Activated CD4-positive, alpha-beta memory T cell treated with anti-CD3 and anti-CD28 coated beads for 36 hours (primary cell): Measurements from ENCODE around the gene TSPAN7. TPM values are rescaled to one million over a fixed set of nuclear protein-coding genes. Genes with fewer than 3 reads are reported as not detected.

Experiments used
- CTCF ChIA-PET: fragments of 350-600 bp; sonication (Branson Sonifier 250); formaldehyde crosslinking; loops from one replicate; lab custom pipeline; 2021; ENCODE audit warnings: antibody characterized with exemption, inconsistent platforms; lab: Charles Lee
- POLR2A ChIA-PET: fragments of 350-600 bp; sonication (Branson Sonifier 250); formaldehyde crosslinking; loops from one replicate; lab custom pipeline; 2021; ENCODE audit warnings: antibody characterized with exemption; lab: Charles Lee
- DNase-seq: peaks from one replicate; pipeline ENCODE4 v3.0.0-alpha.2; 2020
- H3K27ac Mint-ChIP-seq: one replicate; pipeline ENCODE4 v1.8.0; 2021; ENCODE audit warnings: mixed read lengths
- H3K27me3 Mint-ChIP-seq: one replicate; pipeline ENCODE4 v1.8.0; 2021; ENCODE audit warnings: mixed read lengths
- H3K36me3 Mint-ChIP-seq: one replicate; pipeline ENCODE4 v1.8.0; 2021; ENCODE audit warnings: mixed read lengths
- H3K4me1 Mint-ChIP-seq: one replicate; pipeline ENCODE4 v1.8.0; 2021; ENCODE audit warnings: low read depth, mixed read lengths
- H3K4me3 Mint-ChIP-seq: one replicate; pipeline ENCODE4 v1.8.0; 2021; ENCODE audit warnings: mild to moderate bottlenecking, mixed read lengths
- H3K9me3 Mint-ChIP-seq: one replicate; pipeline ENCODE4 v1.8.0; 2021; ENCODE audit warnings: mixed read lengths
- intact Hi-C: fragments of 100-400 bp; cut with micrococcal nuclease; formaldehyde crosslinking; loops from one replicate; pipeline ENCODE4 v1.15.1; 2023
- total RNA-seq, 2 experiments: library from RNA; stranded (reverse); gene quantifications; one replicate each; pipeline ENCODE4 v1.2.3, GENCODE V29; 2021

The TSPAN7 gene
- total RNA-seq, 2 experiments from 2014 or later: 0.69 to 0.73 TPM

- no peaks in the 10 kb centered on the region for H3K27me3 Mint-ChIP-seq
- no peak overlapping the region for H3K4me3 Mint-ChIP-seq
- DNase-seq: no peak
- H3K36me3 Mint-ChIP-seq: no peaks in the 10 kb centered on the region
- no peaks in the 10 kb centered on the region for H3K9me3 Mint-ChIP-seq
- peaks cover 2% of the 10 kb centered on the region for H3K4me1 Mint-ChIP-seq
- POLR2A ChIA-PET: no interaction called here
- H3K27ac Mint-ChIP-seq: no peak overlapping the region
- intact Hi-C loops: no loop called here
- CTCF ChIA-PET: interaction anchor here (0.7 to 1.2 kb wide), 2 partner anchors 18 to 140 kb away, joined by 3 read pairs; no protein-coding TSS in a partner anchor
Observed at GRCh38 chrX:38628587-38628986, 67.2 kb downstream of the TSPAN7 start.

- peaks cover 2% of the 10 kb centered on the region for H3K4me1 Mint-ChIP-seq
- no peak for DNase-seq
- POLR2A ChIA-PET: no interaction called here
- no peaks in the 10 kb centered on the region for H3K9me3 Mint-ChIP-seq
- no peaks in the 10 kb centered on the region for H3K36me3 Mint-ChIP-seq
- H3K4me3 Mint-ChIP-seq: no peak overlapping the region
- H3K27me3 Mint-ChIP-seq: no peaks in the 10 kb centered on the region
- H3K27ac Mint-ChIP-seq: no peak overlapping the region
- intact Hi-C loops: no loop called here
- CTCF ChIA-PET: no interaction called here
Observed at GRCh38 chrX:38632516-38632915, 71.2 kb downstream of the TSPAN7 start.

DNA sequence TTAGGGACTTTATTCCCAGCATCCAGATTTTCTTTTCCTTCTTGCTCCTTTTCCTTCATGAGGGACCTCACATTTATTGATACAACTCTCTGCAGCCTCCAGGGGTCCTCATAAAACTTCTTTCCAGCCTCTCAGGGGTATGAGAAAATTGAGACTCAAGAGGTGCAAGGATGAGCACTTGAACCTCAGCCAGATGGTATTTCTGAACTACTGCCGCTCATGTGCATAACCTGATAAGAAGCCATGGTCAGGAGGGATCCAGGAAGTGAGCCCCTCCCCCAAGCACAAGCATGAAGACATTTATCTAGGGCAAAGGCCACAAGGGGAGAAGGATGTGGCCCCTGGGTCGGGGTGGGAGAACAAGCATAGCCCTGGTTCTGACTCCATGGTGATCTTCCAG is 73.3 kb downstream of the TSPAN7 start:
- H3K9me3 Mint-ChIP-seq: no peaks in the 10 kb centered on the region
- CTCF ChIA-PET: no interaction called here
- intact Hi-C loops: no loop called here
- peaks cover 2% of the 10 kb centered on the region for H3K4me1 Mint-ChIP-seq
- no peak overlapping the region for H3K27ac Mint-ChIP-seq
- no peak for DNase-seq
- no peaks in the 10 kb centered on the region for H3K27me3 Mint-ChIP-seq
- POLR2A ChIA-PET: no interaction called here
- no peak overlapping the region for H3K4me3 Mint-ChIP-seq
- no peaks in the 10 kb centered on the region for H3K36me3 Mint-ChIP-seq

DNA sequence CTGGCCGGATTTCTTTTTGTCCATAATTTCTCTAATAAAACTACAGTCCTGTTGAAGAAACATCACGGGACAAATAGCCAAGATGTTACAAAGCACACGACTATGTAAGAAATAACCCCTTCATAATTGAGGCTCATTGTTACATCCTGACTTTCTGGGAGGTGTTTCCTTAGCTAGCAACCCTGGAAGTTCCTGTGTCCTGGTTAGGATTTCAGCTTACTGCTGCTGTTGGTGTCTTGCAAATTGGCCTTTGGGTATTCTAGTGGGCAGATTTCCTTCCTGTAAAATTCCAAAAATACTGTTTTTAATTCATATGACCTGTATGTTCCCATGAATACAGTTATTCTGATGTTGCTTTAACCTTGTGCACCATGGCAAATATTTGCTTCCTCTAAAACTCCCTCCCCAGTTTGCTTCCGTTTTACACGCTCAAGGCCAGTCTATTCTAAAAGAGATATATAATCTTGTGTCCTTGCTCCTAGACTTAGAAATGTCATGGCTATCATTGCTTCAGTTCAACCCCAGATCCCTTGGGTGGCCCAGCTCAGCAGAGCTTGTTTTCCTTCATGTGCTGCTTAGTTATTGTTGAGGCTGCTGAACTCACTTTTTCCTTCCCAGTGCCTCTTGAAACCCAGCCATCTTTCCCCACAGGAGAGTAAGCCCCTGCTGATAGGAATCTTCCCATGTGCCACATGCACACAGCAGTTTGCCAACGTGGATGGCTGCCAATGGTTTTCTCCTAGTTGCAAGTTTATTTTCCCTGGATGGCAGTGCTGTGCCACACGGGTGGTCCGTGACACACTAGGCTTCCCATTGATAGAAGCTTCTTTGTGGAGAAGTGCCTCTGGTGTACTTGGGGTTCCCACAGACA is 75.8 kb downstream of the TSPAN7 start:
- Mint-ChIP-seq H3K27ac (no peak overlapping the region), H3K27me3 (no peaks in the 10 kb centered on the region), H3K36me3 (no peaks in the 10 kb centered on the region), H3K9me3 (no peaks in the 10 kb centered on the region), H3K4me1 (peaks cover 2% of the 10 kb centered on the region), H3K4me3 (no peak overlapping the region)
- DNase-seq: no peak
- POLR2A ChIA-PET: no interaction called here
- intact Hi-C loops: no loop called here
- CTCF ChIA-PET: no interaction called here

- Mint-ChIP-seq H3K27ac (no peak overlapping the region), H3K27me3 (peaks cover 3% of the 10 kb centered on the region), H3K4me1 (no peaks in the 10 kb centered on the region), H3K4me3 (no peak overlapping the region), H3K9me3 (no peaks in the 10 kb centered on the region), H3K36me3 (no peaks in the 10 kb centered on the region)
- CTCF ChIA-PET: no interaction called here
- intact Hi-C loops: no loop called here
- POLR2A ChIA-PET: no interaction called here
- DNase-seq: no peak
Observed at GRCh38 chrX:38638952-38639529, 77.7 kb downstream of the TSPAN7 start.

GRCh38 chrX:38639730-38640129 is 78.4 kb downstream of the TSPAN7 start:
- Mint-ChIP-seq H3K27ac (no peak overlapping the region), H3K27me3 (peaks cover 3% of the 10 kb centered on the region), H3K4me1 (no peaks in the 10 kb centered on the region), H3K4me3 (no peak overlapping the region), H3K36me3 (no peaks in the 10 kb centered on the region), H3K9me3 (no peaks in the 10 kb centered on the region)
- DNase-seq: no peak
- CTCF ChIA-PET: no interaction called here
- POLR2A ChIA-PET: no interaction called here
- intact Hi-C loops: no loop called here

GRCh38 chrX:38641197-38641596 is 79.9 kb downstream of the TSPAN7 start:
- DNase-seq: no peak
- no peaks in the 10 kb centered on the region for H3K4me1 Mint-ChIP-seq
- CTCF ChIA-PET: no interaction called here
- H3K36me3 Mint-ChIP-seq: no peaks in the 10 kb centered on the region
- no peak overlapping the region for H3K4me3 Mint-ChIP-seq
- peaks cover 3% of the 10 kb centered on the region for H3K27me3 Mint-ChIP-seq
- H3K9me3 Mint-ChIP-seq: no peaks in the 10 kb centered on the region
- intact Hi-C loops: no loop called here
- POLR2A ChIA-PET: no interaction called here
- no peak overlapping the region for H3K27ac Mint-ChIP-seq

DNA sequence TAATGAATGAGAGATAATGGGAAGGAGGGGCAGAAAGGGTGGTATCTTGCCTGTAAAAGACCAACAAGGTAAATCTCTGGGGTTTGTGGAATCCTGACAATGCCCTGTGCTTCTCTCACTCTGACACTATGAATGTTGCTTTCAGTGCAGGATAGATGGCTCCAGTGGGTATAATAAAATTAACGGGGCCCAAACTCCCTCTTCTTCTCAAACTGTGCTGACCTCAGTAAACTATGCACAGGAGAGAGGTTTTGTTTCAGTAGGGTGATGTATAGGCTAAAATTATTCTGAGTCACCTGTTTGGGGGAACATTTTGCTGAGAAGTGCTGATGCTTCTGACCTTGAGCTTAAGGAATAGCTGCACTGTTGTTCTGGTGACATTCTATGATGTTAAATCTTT is 82.6 kb downstream of the TSPAN7 start:
- Mint-ChIP-seq H3K4me1 (no peaks in the 10 kb centered on the region), H3K36me3 (no peaks in the 10 kb centered on the region), H3K27ac (no peak overlapping the region), H3K4me3 (no peak overlapping the region), H3K27me3 (peaks cover 3% of the 10 kb centered on the region), H3K9me3 (no peaks in the 10 kb centered on the region)
- intact Hi-C loops: no loop called here
- no peak for DNase-seq
- POLR2A ChIA-PET: no interaction called here
- CTCF ChIA-PET: interaction anchor here (1.0 kb wide), 1 partner anchor 317 kb away, joined by 3 read pairs; the partner anchor contains the start of gene RPGR

DNA sequence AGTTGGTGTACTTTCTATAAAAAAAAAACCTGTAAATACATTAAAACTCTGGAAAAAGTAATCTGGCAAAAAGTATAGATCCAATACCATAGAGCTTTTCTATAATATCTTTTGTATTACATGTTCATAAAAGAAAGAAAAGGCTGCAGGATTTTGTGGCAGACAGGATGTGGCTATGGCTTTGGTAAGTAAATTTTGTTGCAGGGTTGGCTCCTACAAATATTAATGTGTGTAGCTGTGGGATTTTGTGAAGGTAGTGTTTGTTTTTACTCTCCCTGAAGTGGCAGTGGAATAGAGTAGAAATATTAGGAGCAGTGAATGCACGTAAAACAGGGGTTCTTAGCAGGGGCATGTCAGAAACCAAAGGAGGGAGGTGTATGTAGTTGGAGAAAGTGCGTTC is 84.8 kb downstream of the TSPAN7 start:
- H3K4me3 Mint-ChIP-seq: no peak overlapping the region
- no peaks in the 10 kb centered on the region for H3K9me3 Mint-ChIP-seq
- no peak overlapping the region for H3K27ac Mint-ChIP-seq
- no peak for DNase-seq
- POLR2A ChIA-PET: no interaction called here
- intact Hi-C loops: no loop called here
- no peaks in the 10 kb centered on the region for H3K36me3 Mint-ChIP-seq
- H3K27me3 Mint-ChIP-seq: peaks cover 3% of the 10 kb centered on the region
- CTCF ChIA-PET: interaction anchor here (0.7 kb wide), 1 partner anchor 20 kb away, joined by 3 read pairs; no protein-coding TSS in a partner anchor
- no peaks in the 10 kb centered on the region for H3K4me1 Mint-ChIP-seq

DNA sequence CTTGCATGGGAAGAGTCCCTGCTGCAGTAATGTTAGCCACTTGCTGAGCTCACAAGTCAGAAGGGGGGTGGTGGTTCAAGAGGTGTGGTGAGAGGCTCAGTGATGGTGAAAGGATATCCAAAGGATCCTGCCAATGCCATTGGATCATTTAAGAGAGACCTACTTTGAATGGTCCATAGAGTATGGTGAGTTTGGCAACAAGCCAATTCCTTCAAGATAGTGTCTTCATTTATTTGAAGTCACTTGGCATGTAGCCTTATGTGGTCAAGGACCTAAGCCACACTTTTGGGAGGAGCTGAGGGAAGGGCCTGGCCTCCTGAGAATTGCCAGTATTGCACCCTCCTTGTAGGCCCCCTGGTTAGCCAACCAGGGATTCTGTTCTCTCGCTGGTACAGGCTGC is 87.9 kb downstream of the TSPAN7 start:
- no peak for DNase-seq
- H3K36me3 Mint-ChIP-seq: no peaks in the 10 kb centered on the region
- H3K4me1 Mint-ChIP-seq: no peaks in the 10 kb centered on the region
- no peaks in the 10 kb centered on the region for H3K9me3 Mint-ChIP-seq
- H3K4me3 Mint-ChIP-seq: no peak overlapping the region
- intact Hi-C loops: no loop called here
- H3K27me3 Mint-ChIP-seq: no peaks in the 10 kb centered on the region
- no peak overlapping the region for H3K27ac Mint-ChIP-seq
- CTCF ChIA-PET: no interaction called here
- POLR2A ChIA-PET: no interaction called here

DNA sequence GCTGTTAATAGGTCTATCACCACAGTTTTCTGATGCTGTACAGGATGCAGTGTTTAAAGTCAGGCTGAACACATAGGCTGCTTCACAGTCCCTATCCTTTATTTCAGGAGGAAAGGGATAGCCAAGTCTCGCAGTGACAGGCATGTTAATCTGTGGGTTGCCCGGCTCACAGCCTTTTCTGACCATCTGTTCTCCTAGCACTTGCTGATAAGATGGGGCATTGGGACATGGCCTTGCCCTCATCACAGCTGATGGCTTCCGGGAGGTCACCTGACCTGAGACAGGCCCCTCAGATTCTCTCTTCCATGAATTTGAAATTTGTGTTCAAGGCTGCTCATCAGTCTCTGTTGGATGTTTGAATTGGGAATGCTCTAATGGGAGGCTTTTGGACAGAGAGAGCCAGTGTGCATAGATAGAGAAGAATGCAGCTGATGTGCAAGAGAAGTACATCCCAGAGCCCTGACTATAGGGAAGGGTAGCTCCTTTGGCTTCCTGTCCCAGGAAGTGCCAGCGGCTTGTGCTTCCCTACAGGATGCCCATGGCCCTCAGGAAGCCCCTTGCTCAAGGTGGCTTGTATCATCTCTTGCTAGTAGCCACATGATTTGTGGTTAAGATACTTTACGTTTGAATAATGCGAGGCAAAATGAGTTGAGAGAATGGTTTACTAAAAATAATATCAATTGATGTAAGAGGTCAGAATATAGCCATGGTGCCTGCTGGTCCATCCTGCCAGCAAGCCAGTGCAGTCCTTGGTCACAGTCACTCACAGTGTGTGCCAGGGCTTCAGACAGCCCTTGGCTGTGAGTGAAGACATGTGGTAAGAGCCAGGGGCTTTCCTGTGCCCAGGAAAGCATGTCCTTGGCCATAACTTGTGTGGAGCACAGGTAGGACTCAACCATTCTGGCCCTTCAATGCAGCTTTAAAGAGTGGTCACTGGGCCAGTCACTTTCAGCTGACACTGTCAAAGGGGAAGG is 88.6 kb downstream of the TSPAN7 start:
- H3K9me3 Mint-ChIP-seq: no peaks in the 10 kb centered on the region

More for the DNA sequence above, 88.6 kb downstream of the TSPAN7 start:
- Mint-ChIP-seq H3K27ac (no peak overlapping the region), H3K4me1 (no peaks in the 10 kb centered on the region), H3K4me3 (no peak overlapping the region), H3K36me3 (no peaks in the 10 kb centered on the region), H3K27me3 (no peaks in the 10 kb centered on the region)
- POLR2A ChIA-PET: no interaction called here
- no peak for DNase-seq
- CTCF ChIA-PET: no interaction called here
- intact Hi-C loops: no loop called here
